Measurements from ENCODE around the gene DAZL. TPM values are rescaled to one million over a fixed set of nuclear protein-coding genes. Genes with fewer than 3 reads are reported as not detected.
A peak's percentile ranks its signal among the peaks of the same experiment; 100 is the strongest.

The DAZL gene
- total and polyA plus RNA-seq, 2 donors (not counting 1 experiment from before 2014, with no cell fraction given): 0.34 TPM; not detected in 1

- Histone ChIP-seq H3K27me3 (ENCODE audit: control insufficient read depth, insufficient read depth, low read length) (peaks cover 4% of the 10 kb centered on the region), H2AFZ (ENCODE audit: low read length) (no peak overlapping the region), H3K9me3 (ENCODE audit: control insufficient read depth, insufficient read depth, low read depth, low read length) (no peaks in the 10 kb centered on the region), H3K4me1 (ENCODE audit: control insufficient read depth, extremely low read depth, insufficient read depth, low read length) (no peaks in the 10 kb centered on the region), H3K9ac (ENCODE audit: insufficient read depth, low read length) (no peak overlapping the region), H3K4me2 (ENCODE audit: extremely low read depth, insufficient read depth, low read length) (no peak overlapping the region), H3K36me3 (ENCODE audit: control insufficient read depth, insufficient read depth, low read length) (no peaks in the 10 kb centered on the region), H3K79me2 (ENCODE audit: control insufficient read depth, insufficient read depth, low read length) (no peaks in the 10 kb centered on the region), H3K4me3 (replicated peaks in 1 of 4; ENCODE audit: control extremely low read depth in 1 of 4, insufficient read depth in 1 of 4, low read depth in 3 of 4, low read length in 4 of 4) (peak overlapping the region in 2 of 4 experiments; percentile 29 to 30), H4K20me1 (ENCODE audit: control insufficient read depth, extremely low read depth, insufficient read depth, low read length) (no peaks in the 10 kb centered on the region), H3K27ac (ENCODE audit: insufficient read depth, low read length) (no peak overlapping the region)
- DNase-seq (ENCODE audit: low read depth in 2 of 2): peak in 1 of 2 donors; percentile 4
- no peak for TF ChIP-seq EZH2 (IDR thresholded peaks at IDR 0.05; ENCODE audit: low read length, missing control alignments)
- no peak for TF ChIP-seq CTCF (conservative IDR thresholded peaks at IDR 0.05 in 1 of 2, IDR thresholded peaks at IDR 0.05 in 1 of 2; ENCODE audit: low read depth in 1 of 2, low read length in 2 of 2)
Measured at GRCh38 chr3:16550305-16550675, 54.9 kb downstream of the DAZL start.

GRCh38 chr3:16548721-16549120, 56.5 kb downstream of the DAZL start:
- Histone ChIP-seq H3K27ac (ENCODE audit: insufficient read depth, low read length) (no peak overlapping the region), H3K4me1 (ENCODE audit: control insufficient read depth, extremely low read depth, insufficient read depth, low read length) (no peaks in the 10 kb centered on the region), H3K27me3 (ENCODE audit: control insufficient read depth, insufficient read depth, low read length) (peaks cover 3% of the 10 kb centered on the region), H3K36me3 (ENCODE audit: control insufficient read depth, insufficient read depth, low read length) (no peaks in the 10 kb centered on the region), H3K9me3 (ENCODE audit: control insufficient read depth, insufficient read depth, low read depth, low read length) (no peaks in the 10 kb centered on the region), H3K4me3 (replicated peaks in 1 of 4; ENCODE audit: control extremely low read depth in 1 of 4, insufficient read depth in 1 of 4, low read depth in 3 of 4, low read length in 4 of 4) (no peak overlapping the region), H4K20me1 (ENCODE audit: control insufficient read depth, extremely low read depth, insufficient read depth, low read length) (no peaks in the 10 kb centered on the region), H2AFZ (ENCODE audit: low read length) (no peak overlapping the region), H3K9ac (ENCODE audit: insufficient read depth, low read length) (no peak overlapping the region), H3K4me2 (ENCODE audit: extremely low read depth, insufficient read depth, low read length) (no peak overlapping the region), H3K79me2 (ENCODE audit: control insufficient read depth, insufficient read depth, low read length) (no peaks in the 10 kb centered on the region)
- peak; percentile 65 to 87 for DNase-seq (ENCODE audit: low read depth in 2 of 2)
- no peak for TF ChIP-seq CTCF (conservative IDR thresholded peaks at IDR 0.05 in 1 of 2, IDR thresholded peaks at IDR 0.05 in 1 of 2; ENCODE audit: low read depth in 1 of 2, low read length in 2 of 2)
- TF ChIP-seq EZH2 (IDR thresholded peaks at IDR 0.05; ENCODE audit: low read length, missing control alignments): no peak

- no peaks in the 10 kb centered on the region for H3K79me2 ChIP-seq (ENCODE audit: control insufficient read depth, insufficient read depth, low read length)
- H3K4me2 ChIP-seq (ENCODE audit: extremely low read depth, insufficient read depth, low read length): no peak overlapping the region
- no peak overlapping the region for H3K27ac ChIP-seq (ENCODE audit: insufficient read depth, low read length)
- H3K36me3 ChIP-seq (ENCODE audit: control insufficient read depth, insufficient read depth, low read length): no peaks in the 10 kb centered on the region
- no peak overlapping the region for H3K4me3 ChIP-seq (replicated peaks in 1 of 4; ENCODE audit: control extremely low read depth in 1 of 4, insufficient read depth in 1 of 4, low read depth in 3 of 4, low read length in 4 of 4)
- H3K4me1 ChIP-seq (ENCODE audit: control insufficient read depth, extremely low read depth, insufficient read depth, low read length): no peaks in the 10 kb centered on the region
- DNase-seq (ENCODE audit: low read depth in 2 of 2): no peak
- no peaks in the 10 kb centered on the region for H4K20me1 ChIP-seq (ENCODE audit: control insufficient read depth, extremely low read depth, insufficient read depth, low read length)
- H3K9me3 ChIP-seq (ENCODE audit: control insufficient read depth, insufficient read depth, low read depth, low read length): no peaks in the 10 kb centered on the region
- TF ChIP-seq CTCF (conservative IDR thresholded peaks at IDR 0.05 in 1 of 2, IDR thresholded peaks at IDR 0.05 in 1 of 2; ENCODE audit: low read depth in 1 of 2, low read length in 2 of 2) (no peak), EZH2 (IDR thresholded peaks at IDR 0.05; ENCODE audit: low read length, missing control alignments) (no peak)
- peaks cover 6% of the 10 kb centered on the region for H3K27me3 ChIP-seq (ENCODE audit: control insufficient read depth, insufficient read depth, low read length)
- no peak overlapping the region for H3K9ac ChIP-seq (ENCODE audit: insufficient read depth, low read length)
- no peak overlapping the region for H2AFZ ChIP-seq (ENCODE audit: low read length)
Measured at GRCh38 chr3:16547561-16548357, 57.5 kb downstream of the DAZL start.

Measured in fibroblast of lung (primary cell).